ENCODE data around the gene GPR35.

GPR35 gene

DNA sequence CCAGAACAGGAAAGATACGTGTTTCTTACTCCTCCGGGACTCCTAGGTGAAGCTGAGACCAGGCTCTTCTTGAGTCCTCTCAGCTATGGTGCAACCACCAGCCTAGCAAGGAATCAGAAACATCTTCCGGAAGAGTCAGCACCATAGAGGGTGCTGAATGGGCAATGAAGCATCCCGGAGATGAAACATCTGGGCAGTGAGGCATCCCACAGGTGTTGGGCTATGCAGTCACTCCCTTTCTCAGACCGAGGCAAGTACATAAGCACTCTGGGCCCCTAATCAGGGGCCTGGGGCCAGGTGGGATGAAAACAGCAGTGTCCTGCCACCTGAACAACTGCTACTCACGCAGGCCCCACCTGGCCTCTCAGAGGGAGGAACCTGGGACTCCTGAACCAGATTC, 40.2 kb upstream of the GPR35 start:
- peak overlapping the region; percentile 96 to 97 for H3K4me3 ChIP-seq (replicated peaks in 1 of 2; ENCODE audit: low read depth in 2 of 2, low read length in 2 of 2)
- TF ChIP-seq, protein P1, sequence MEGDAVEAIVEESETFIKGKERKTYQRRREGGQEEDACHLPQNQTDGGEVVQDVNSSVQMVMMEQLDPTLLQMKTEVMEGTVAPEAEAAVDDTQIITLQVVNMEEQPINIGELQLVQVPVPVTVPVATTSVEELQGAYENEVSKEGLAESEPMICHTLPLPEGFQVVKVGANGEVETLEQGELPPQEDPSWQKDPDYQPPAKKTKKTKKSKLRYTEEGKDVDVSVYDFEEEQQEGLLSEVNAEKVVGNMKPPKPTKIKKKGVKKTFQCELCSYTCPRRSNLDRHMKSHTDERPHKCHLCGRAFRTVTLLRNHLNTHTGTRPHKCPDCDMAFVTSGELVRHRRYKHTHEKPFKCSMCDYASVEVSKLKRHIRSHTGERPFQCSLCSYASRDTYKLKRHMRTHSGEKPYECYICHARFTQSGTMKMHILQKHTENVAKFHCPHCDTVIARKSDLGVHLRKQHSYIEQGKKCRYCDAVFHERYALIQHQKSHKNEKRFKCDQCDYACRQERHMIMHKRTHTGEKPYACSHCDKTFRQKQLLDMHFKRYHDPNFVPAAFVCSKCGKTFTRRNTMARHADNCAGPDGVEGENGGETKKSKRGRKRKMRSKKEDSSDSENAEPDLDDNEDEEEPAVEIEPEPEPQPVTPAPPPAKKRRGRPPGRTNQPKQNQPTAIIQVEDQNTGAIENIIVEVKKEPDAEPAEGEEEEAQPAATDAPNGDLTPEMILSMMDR (IDR thresholded peaks at IDR 0.05; ENCODE audit: low read depth, low read length), result no peak
- no peak for DNase-seq (ENCODE audit: low read depth in 2 of 2)

GRCh38 chr2:240585681-240586197, 39.5 kb upstream of the GPR35 start:
- TF ChIP-seq, protein P1 (IDR thresholded peaks at IDR 0.05; ENCODE audit: low read depth, low read length), result no peak
- DNase-seq (ENCODE audit: low read depth in 2 of 2), result no peak
- peak overlapping the region; percentile 96 to 97 for H3K4me3 ChIP-seq (replicated peaks in 1 of 2; ENCODE audit: low read depth in 2 of 2, low read length in 2 of 2)

GRCh38 chr2:240586198-240586918, 38.9 kb upstream of the GPR35 start, which contains the start of gene CAPN10:
TSS of gene CAPN10 (plus strand) at chr2:240586734. CDS start at chr2:240586912, 178 bp downstream.
- peak within 1 kb of the TSS; percentile 96 to 97 for H3K4me3 ChIP-seq (replicated peaks in 1 of 2; ENCODE audit: low read depth in 2 of 2, low read length in 2 of 2)
- DNase-seq (ENCODE audit: low read depth in 2 of 2), result peak; percentile 95 to 96
- TF ChIP-seq, protein P1 (IDR thresholded peaks at IDR 0.05; ENCODE audit: low read depth, low read length), result no peak

DNA sequence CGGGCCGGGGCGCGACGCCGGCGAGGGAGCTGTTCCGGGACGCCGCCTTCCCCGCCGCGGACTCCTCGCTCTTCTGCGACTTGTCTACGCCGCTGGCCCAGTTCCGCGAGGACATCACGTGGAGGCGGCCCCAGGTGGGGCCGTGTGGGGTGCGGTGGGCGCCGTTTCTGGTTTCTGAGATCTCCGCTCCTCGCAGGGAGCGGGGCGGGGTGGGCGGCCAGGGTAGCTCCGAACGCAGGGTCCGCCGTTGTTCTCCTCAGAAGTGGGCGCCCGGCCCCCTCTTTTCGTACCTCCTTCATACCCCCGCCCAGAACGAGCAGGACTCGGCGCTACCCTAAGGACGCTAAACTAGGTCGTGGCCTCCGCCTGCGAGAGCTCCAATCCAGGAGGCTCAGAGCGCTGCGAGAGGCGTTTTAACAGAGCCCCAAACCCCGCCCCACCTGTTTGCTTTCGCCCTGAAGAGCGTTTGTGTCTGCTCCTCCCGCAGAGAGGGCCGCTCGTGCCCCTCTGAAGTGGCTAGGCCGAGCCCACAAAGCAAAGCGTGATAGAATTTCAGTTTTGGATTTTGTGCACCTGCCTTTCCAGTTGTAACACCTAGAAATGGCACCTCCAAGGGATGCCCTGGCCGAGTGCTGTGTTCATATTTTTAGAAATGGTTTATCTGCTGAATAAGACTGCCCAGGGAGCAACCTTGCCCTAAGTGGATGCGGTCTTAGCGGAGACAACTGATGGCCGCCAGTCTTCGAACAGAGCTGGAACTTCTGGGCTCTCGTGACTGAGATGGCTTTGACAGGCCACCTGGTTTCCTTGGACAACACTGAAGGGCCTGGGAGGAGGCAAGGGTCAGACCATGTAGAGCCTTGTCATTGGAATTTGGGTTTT, 38.1 kb upstream of the GPR35 start:
- peak; percentile 18 to 28 for DNase-seq (ENCODE audit: low read depth in 2 of 2)
- TF ChIP-seq, protein P1 (IDR thresholded peaks at IDR 0.05; ENCODE audit: low read depth, low read length), result no peak
- peak overlapping the region; percentile 96 to 97 for H3K4me3 ChIP-seq (replicated peaks in 1 of 2; ENCODE audit: low read depth in 2 of 2, low read length in 2 of 2)

DNA sequence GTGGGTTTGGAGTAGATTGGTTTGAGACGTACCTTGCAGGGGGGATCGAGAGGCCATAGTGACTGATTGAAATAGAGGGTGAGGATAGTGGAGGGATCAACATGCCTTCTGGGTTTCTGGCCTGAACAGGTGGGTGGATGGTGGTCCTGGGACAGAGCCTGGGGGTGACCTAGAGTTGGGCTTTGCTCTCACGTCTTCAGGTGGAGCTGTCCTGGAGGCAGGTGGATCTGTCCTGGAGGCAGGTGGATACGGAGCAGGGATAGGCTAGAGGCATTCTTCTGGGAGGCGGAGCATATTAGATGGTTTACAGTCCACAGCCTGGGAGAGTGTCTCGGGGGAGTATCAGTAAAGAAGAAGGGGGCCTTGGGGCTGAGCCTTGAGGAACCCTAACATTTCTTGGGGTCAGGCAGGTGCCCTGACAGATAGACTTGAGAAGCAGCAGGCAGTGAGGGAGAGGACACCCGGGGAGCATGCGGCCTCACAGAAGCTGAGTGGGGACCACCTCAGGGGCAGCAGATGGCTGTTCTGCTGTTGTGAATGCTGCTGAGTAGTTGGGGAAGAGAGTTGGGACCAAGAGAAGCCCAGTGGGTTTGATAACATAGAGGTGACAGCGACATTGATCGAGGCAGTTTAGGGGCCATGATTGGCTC, 37.1 kb upstream of the GPR35 start:
- H3K4me3 ChIP-seq (replicated peaks in 1 of 2; ENCODE audit: low read depth in 2 of 2, low read length in 2 of 2), result peak overlapping the region in 1 of 2 donors; percentile 96

GRCh38 chr2:240588669-240589068, 36.6 kb upstream of the GPR35 start:
- no peak overlapping the region for H3K4me3 ChIP-seq (replicated peaks in 1 of 2; ENCODE audit: low read depth in 2 of 2, low read length in 2 of 2)
- no peak for DNase-seq (ENCODE audit: low read depth in 2 of 2)
- TF ChIP-seq, protein P1 (IDR thresholded peaks at IDR 0.05; ENCODE audit: low read depth, low read length), result no peak

More for the DNA sequence above, 37.1 kb upstream of the GPR35 start:
- TF ChIP-seq, protein P1 (IDR thresholded peaks at IDR 0.05; ENCODE audit: low read depth, low read length), result no peak
- no peak for DNase-seq (ENCODE audit: low read depth in 2 of 2)
